IMR-90 (cell line): ENCODE results near the gene KRTAP4-16. TPM values are rescaled to one million over a fixed set of nuclear protein-coding genes. Genes with fewer than 3 reads are reported as not detected.
"Not testable (repeated sequence)": the region's sequence is repeated elsewhere in the genome, so short reads cannot be mapped to it uniquely, and the experiment has no call there.

Experiments
- ATAC-seq: fragments of 200-7000 bp; cut with Tn5 transposase; 2 replicates; pipeline ENCODE4 v1.9.1; 2020; ENCODE audit warnings: low read depth, mild to moderate bottlenecking, moderate library complexity
- BruUV-seq: library from RNA; stranded (reverse); fragments of 400-500 nt; replicated peaks from 2 replicates; lab custom pipeline; 2021; lab: Mats Ljungman, UMichigan
- CTCF ChIA-PET: fragments of 300-600 bp; formaldehyde crosslinking; extraction: SDS; loops from one replicate; lab custom pipeline; 2021; ENCODE audit warnings: antibody characterized with exemption; lab: Yijun Ruan, JAX
- POLR2A ChIA-PET: fragments of 300-600 bp; sonication (Branson Sonifier 250); formaldehyde crosslinking; loops from one replicate; lab custom pipeline; 2022; ENCODE audit warnings: antibody characterized with exemption; ENCODE audit not compliant: unreplicated experiment; lab: Charles Lee
- DNase-seq: peaks from one replicate; pipeline ENCODE4 v3.0.0; 2013
- H2AFZ ChIP-seq: replicated peaks from 2 replicates; pipeline ENCODE3; 2013; ENCODE audit warnings: low read length, mild to moderate bottlenecking; ENCODE audit not compliant: poor library complexity
- H2AK5ac ChIP-seq: 2 replicates; pipeline ENCODE4 v1.6.1; 2013; ENCODE audit warnings: low read depth, low read length, inconsistent platforms
- H2AK9ac ChIP-seq: replicated peaks from 2 replicates; pipeline ENCODE3; 2013; ENCODE audit warnings: mild to moderate bottlenecking, low read depth, low read length, moderate library complexity; ENCODE audit not compliant: poor library complexity
- H2BK120ac ChIP-seq: 2 replicates; pipeline ENCODE4 v1.6.1; 2013; ENCODE audit warnings: low read depth, low read length, inconsistent platforms
- H2BK15ac ChIP-seq: 3 replicates; pipeline ENCODE4 v1.6.1; 2013; ENCODE audit warnings: low read depth, low read length, inconsistent platforms
- H2BK20ac ChIP-seq: 2 replicates; pipeline ENCODE4 v1.6.1; 2013; ENCODE audit warnings: low read depth, mild to moderate bottlenecking, inconsistent platforms, low read length, moderate library complexity
- H2BK5ac ChIP-seq: 2 replicates; pipeline ENCODE4 v1.6.1; 2013; ENCODE audit warnings: mild to moderate bottlenecking, low read depth, low read length, inconsistent platforms; ENCODE audit not compliant: poor library complexity, severe bottlenecking
- H3K14ac ChIP-seq: replicated peaks from 2 replicates; pipeline ENCODE4 v1.6.1; 2013; ENCODE audit warnings: low read depth, low read length, inconsistent platforms
- H3K18ac ChIP-seq: 2 replicates; pipeline ENCODE4 v1.6.1; 2013; ENCODE audit warnings: low read depth, low read length, control low read depth
- H3K23ac ChIP-seq: 2 replicates; pipeline ENCODE4 v1.6.1; 2013; ENCODE audit warnings: low read depth, low read length, inconsistent platforms
- H3K27ac ChIP-seq: 2 replicates; pipeline ENCODE4 v1.5.1; 2013; ENCODE audit warnings: mild to moderate bottlenecking, control low read depth, low read length; ENCODE audit not compliant: insufficient read depth
- H3K27me3 ChIP-seq: 2 replicates; pipeline ENCODE4 v1.6.1; 2013; ENCODE audit warnings: low read length; ENCODE audit not compliant: control insufficient read depth, insufficient read depth
- H3K36me3 ChIP-seq: 2 replicates; pipeline ENCODE4 v1.6.1; 2013; ENCODE audit warnings: low read length, mixed read lengths; ENCODE audit not compliant: control insufficient read depth, insufficient read depth
- H3K4ac ChIP-seq: 2 replicates; pipeline ENCODE4 v1.6.1; 2013; ENCODE audit warnings: low read depth, low read length, inconsistent platforms
- H3K4me1 ChIP-seq: 2 replicates; pipeline ENCODE4 v1.6.1; 2013; ENCODE audit warnings: low read length, mixed read lengths; ENCODE audit not compliant: control insufficient read depth, insufficient read depth
- H3K4me2 ChIP-seq: 2 replicates; pipeline ENCODE4 v1.6.1; 2013; ENCODE audit warnings: low read depth, mild to moderate bottlenecking, control low read depth, low read length, moderate library complexity
- H3K4me3 ChIP-seq: 2 replicates; pipeline ENCODE4 v1.5.1; 2013; ENCODE audit warnings: low read depth, mild to moderate bottlenecking, control low read depth, low read length, moderate library complexity; ENCODE audit not compliant: insufficient read depth
- H3K56ac ChIP-seq: 2 replicates; pipeline ENCODE4 v1.6.1; 2013; ENCODE audit warnings: low read length, inconsistent platforms; ENCODE audit not compliant: insufficient read depth; ENCODE audit errors: extremely low read depth
- H3K79me1 ChIP-seq, 2 experiments: 2 replicates each; pipeline ENCODE4 v1.6.1; 2013; ENCODE audit warnings: low read length in 2 of 2, inconsistent platforms in 1 of 2, low read depth in 1 of 2
- H3K9ac ChIP-seq: 2 replicates; pipeline ENCODE4 v1.6.1; 2013; ENCODE audit warnings: low read depth, low read length, control low read depth
- H3K9me1 ChIP-seq: 2 replicates; pipeline ENCODE4 v1.6.1; 2013; ENCODE audit warnings: low read length, inconsistent platforms; ENCODE audit not compliant: insufficient read depth
- H3K9me3 ChIP-seq: 2 replicates; pipeline ENCODE4 v1.6.1; 2013; ENCODE audit warnings: low read length; ENCODE audit not compliant: control insufficient read depth, insufficient read depth
- H4K20me1 ChIP-seq: 2 replicates; pipeline ENCODE4 v1.6.1; 2013; ENCODE audit warnings: low read length, inconsistent platforms; ENCODE audit not compliant: insufficient read depth
- H4K5ac ChIP-seq: 2 replicates; pipeline ENCODE4 v1.6.1; 2013; ENCODE audit warnings: mild to moderate bottlenecking, low read depth, low read length, control low read depth
- H4K8ac ChIP-seq, 2 experiments: 2 replicates each; pipeline ENCODE4 v1.6.1; 2013; ENCODE audit warnings: low read depth in 2 of 2, low read length in 2 of 2, control low read depth in 1 of 2, inconsistent platforms in 1 of 2
- H4K91ac ChIP-seq: 2 replicates; pipeline ENCODE4 v1.6.1; 2013; ENCODE audit warnings: low read depth, low read length, inconsistent platforms; ENCODE audit not compliant: insufficient read depth
- WGBS, 2 experiments: methylation state at CpG; one replicate each; pipeline versions ENCODE4 v1.1.5 to v1.1.7; 2013; ENCODE audit warnings: missing lambda C conversion rate in 2 of 2; ENCODE audit not compliant: insufficient read length in 1 of 2; ENCODE audit errors: extremely low coverage in 2 of 2; 5-methylcytosine and 5-hydroxymethylcytosine counted together
- dilution Hi-C: fragments of 300-500 bp; cut with HindIII; formaldehyde crosslinking; loops from one replicate; pipeline ENCODE4 v1.14.3; 2018; ENCODE audit warnings: low sequenced_read_pairs; ENCODE audit not compliant: unreplicated experiment
- in situ Hi-C: fragments of 300-500 bp; cut with MboI; formaldehyde crosslinking; loops from 3 replicates; pipeline ENCODE4 v1.14.3; 2019; ENCODE audit warnings: low sequenced_read_pairs, inconsistent platforms, mixed read lengths
- intact Hi-C: fragments of 100-400 bp; cut with micrococcal nuclease; formaldehyde crosslinking; loops from 2 replicates; pipeline ENCODE4 v1.10.0; 2022
- polyA plus RNA-seq, 3 experiments: library from polyadenylated mRNA; depleted of rRNA; stranded (reverse); fragments of >200 nt; gene quantifications; 2 replicates each; pipeline ENCODE4 v1.2.3, GENCODE V29; 2012; ENCODE audit warnings: low replicate concordance in 1 of 3
- total RNA-seq: library from RNA; depleted of rRNA; stranded (reverse); fragments of >200 nt; gene quantifications from 2 replicates; pipeline ENCODE4 v1.2.3, GENCODE V29; 2012

Gene KRTAP4-16
- total and polyA plus RNA-seq, 2 of the 4 experiments (the other 2 are of a cell fraction), result not detected

GRCh38 chr17:41055130-41055529 is 46.9 kb downstream of the KRTAP4-16 start, which contains the start of gene KRTAP2-2:
KRTAP2-2 (minus strand) TSS chr17:41055230; CDS start chr17:41055211, 19 bp downstream.
- peak within 1 kb of the TSS; percentile 74 for H2AK5ac ChIP-seq
- H4K8ac ChIP-seq, result peak within 1 kb of the TSS; percentile 12 to 20; a peak in 2 of 4 replicates
- dilution Hi-C loops, H2AK9ac ChIP-seq, POLR2A ChIA-PET, BruUV-seq, H3K36me3 ChIP-seq, in situ Hi-C loops, H3K9me3 ChIP-seq, H3K9ac ChIP-seq, H3K79me1 ChIP-seq, H3K23ac ChIP-seq, H3K4me1 ChIP-seq, CTCF ChIA-PET, DNase-seq, H3K9me1 ChIP-seq, H3K4me2 ChIP-seq, H4K20me1 ChIP-seq, ATAC-seq, H3K27ac ChIP-seq, H3K27me3 ChIP-seq, H2AFZ ChIP-seq, H3K4me3 ChIP-seq: not testable (repeated sequence)
- 0 out of 2 replicates have a peak within 1 kb of the TSS, but pooled peaks have one; percentile 25 for H3K14ac ChIP-seq
- peak within 1 kb of the TSS; percentile 75 for H2BK20ac ChIP-seq
- peak within 1 kb of the TSS; percentile 45 for H2BK120ac ChIP-seq
- no CpG with 5 or more reads among the region's 6 CpGs for WGBS, 2 experiments
- intact Hi-C loops, result loop anchor here (5.0 kb wide), 1 partner anchor 98 kb away; no protein-coding TSS in a partner anchor
- peak within 1 kb of the TSS; percentile 50; the same call in 1 of the 2 replicates for H3K56ac ChIP-seq
- peak within 1 kb of the TSS; percentile 60; the same call in 1 of the 2 replicates for H3K18ac ChIP-seq
- H2BK15ac ChIP-seq, result peak within 1 kb of the TSS; percentile 87; the same call in 1 of the 3 replicates
- peak within 1 kb of the TSS; percentile 49 for H3K4ac ChIP-seq
- peak within 1 kb of the TSS; percentile 61 for H2BK5ac ChIP-seq
- H4K5ac ChIP-seq, result peak within 1 kb of the TSS; percentile 42; the same call in 1 of the 2 replicates
- H4K91ac ChIP-seq, result peak within 1 kb of the TSS; percentile 72

DNA sequence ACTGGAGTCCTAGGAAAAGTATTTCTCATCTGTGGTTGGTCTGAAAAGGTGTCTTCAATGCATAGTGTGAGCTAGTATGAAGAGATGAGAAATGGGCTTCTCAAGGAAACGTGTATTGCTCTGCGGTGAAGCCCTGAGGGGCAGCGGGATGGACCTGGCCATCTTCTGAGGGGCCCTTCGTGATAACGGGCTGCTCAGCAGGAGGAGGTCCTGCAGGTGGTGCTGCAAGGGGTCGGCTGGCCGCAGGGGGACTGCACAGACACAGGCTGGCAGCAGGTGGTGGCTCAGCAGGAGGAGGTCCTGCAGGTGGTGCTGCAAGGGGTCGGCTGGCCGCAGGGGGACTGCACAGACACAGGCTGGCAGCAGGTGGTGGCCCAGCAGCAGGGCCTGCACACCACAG is 47.5 kb downstream of the KRTAP4-16 start:
- peak overlapping the region; percentile 72 for H4K91ac ChIP-seq
- in situ Hi-C loops, dilution Hi-C loops: not testable (repeated sequence)

More for the DNA sequence above, 47.5 kb downstream of the KRTAP4-16 start:
- peak overlapping the region; percentile 68; the same call in 1 of the 2 replicates for H2AK5ac ChIP-seq
- 0 out of 3 replicates have a peak overlapping the region, but pooled peaks have one; percentile 33 for H2BK15ac ChIP-seq
- POLR2A ChIA-PET, H3K14ac ChIP-seq, H3K36me3 ChIP-seq, H4K5ac ChIP-seq, H3K18ac ChIP-seq, H3K56ac ChIP-seq, BruUV-seq, H4K20me1 ChIP-seq, H3K4me3 ChIP-seq, H3K9ac ChIP-seq, H3K4me1 ChIP-seq, H2AFZ ChIP-seq, H4K8ac ChIP-seq, CTCF ChIA-PET, H2BK20ac ChIP-seq, H3K9me1 ChIP-seq, DNase-seq, H3K27me3 ChIP-seq, H2BK5ac ChIP-seq, H3K9me3 ChIP-seq, H3K79me1 ChIP-seq, H3K4me2 ChIP-seq, ATAC-seq, H2AK9ac ChIP-seq, intact Hi-C loops, H3K23ac ChIP-seq, H3K27ac ChIP-seq: not testable (repeated sequence)
- peak overlapping the region; percentile 9 for H2BK120ac ChIP-seq
- H3K4ac ChIP-seq, result peak overlapping the region; percentile 49
- WGBS, 2 experiments, result 60% methylated on average over 1 of the region's 9 CpGs; no CpG with 5 or more reads in 1 of the 2 experiments
